ENCODE results near the gene MAP7D2. TPM values are rescaled to one million over a fixed set of nuclear protein-coding genes. Genes with fewer than 3 reads are reported as not detected.

Gene MAP7D2
- total RNA-seq, 1 donor, result 0.36 TPM

GRCh38 chrX:19991350-19991718, 125.4 kb downstream of the MAP7D2 start:
- H2AFZ ChIP-seq (ENCODE audit: low read length), result peak overlapping the region; percentile 66
- H3K4me3 ChIP-seq (ENCODE audit: insufficient read depth, low read length), result peak overlapping the region; percentile 59
- H3K79me2 ChIP-seq (ENCODE audit: insufficient read depth, low read length), result peaks cover 29% of the 10 kb centered on the region
- no peaks in the 10 kb centered on the region for H3K36me3 ChIP-seq (ENCODE audit: insufficient read depth, low read length)
- no peaks in the 10 kb centered on the region for H3K27me3 ChIP-seq (ENCODE audit: insufficient read depth, low read length)
- H3K9me3 ChIP-seq (ENCODE audit: low read depth, low read length), result no peaks in the 10 kb centered on the region
- H3K27ac ChIP-seq (ENCODE audit: low read depth, low read length), result no peak overlapping the region
- H3K4me2 ChIP-seq (ENCODE audit: insufficient read depth, low read length), result peak overlapping the region; percentile 69
- peaks cover 3% of the 10 kb centered on the region for H3K4me1 ChIP-seq (ENCODE audit: insufficient read depth, low read length)
- TF ChIP-seq CTCF (IDR thresholded peaks at IDR 0.05; ENCODE audit: extremely low read depth, low read depth, low read length), result no peak
- H4K20me1 ChIP-seq (ENCODE audit: insufficient read depth, low read length), result no peaks in the 10 kb centered on the region
- DNase-seq (ENCODE audit: insufficient read length, low spot score, missing footprints), result no peak

- Histone ChIP-seq H3K9me3 (ENCODE audit: low read depth, low read length) (no peaks in the 10 kb centered on the region), H3K27me3 (ENCODE audit: insufficient read depth, low read length) (no peaks in the 10 kb centered on the region), H3K4me3 (ENCODE audit: insufficient read depth, low read length) (peak within 1 kb of the TSS; percentile 80), H2AFZ (ENCODE audit: low read length) (peak within 1 kb of the TSS; percentile 66), H4K20me1 (ENCODE audit: insufficient read depth, low read length) (no peaks in the 10 kb centered on the region), H3K4me1 (ENCODE audit: insufficient read depth, low read length) (peaks cover 3% of the 10 kb centered on the region), H3K4me2 (ENCODE audit: insufficient read depth, low read length) (peak within 1 kb of the TSS; percentile 86), H3K27ac (ENCODE audit: low read depth, low read length) (peak within 1 kb of the TSS; percentile 23), H3K79me2 (ENCODE audit: insufficient read depth, low read length) (peaks cover 32% of the 10 kb centered on the region), H3K36me3 (ENCODE audit: insufficient read depth, low read length) (no peaks in the 10 kb centered on the region)
- DNase-seq (ENCODE audit: insufficient read length, low spot score, missing footprints), result peak; percentile 99
- TF ChIP-seq CTCF (IDR thresholded peaks at IDR 0.05; ENCODE audit: extremely low read depth, low read depth, low read length), result peak; percentile 57
Measured at GRCh38 chrX:19990556-19991349, 126.0 kb downstream of the MAP7D2 start, which contains the start of gene BCLAF3. TSS of gene BCLAF3 (minus strand) at chrX:19991061. CDS start at chrX:19970264, 20,797 bp downstream.

GRCh38 chrX:19990151-19990555, 126.6 kb downstream of the MAP7D2 start:
- Histone ChIP-seq H2AFZ (ENCODE audit: low read length) (peak overlapping the region; percentile 51), H3K27ac (ENCODE audit: low read depth, low read length) (peak overlapping the region; percentile 23), H3K27me3 (ENCODE audit: insufficient read depth, low read length) (no peaks in the 10 kb centered on the region), H3K36me3 (ENCODE audit: insufficient read depth, low read length) (no peaks in the 10 kb centered on the region), H3K4me3 (ENCODE audit: insufficient read depth, low read length) (peak overlapping the region; percentile 80), H3K9me3 (ENCODE audit: low read depth, low read length) (no peaks in the 10 kb centered on the region), H3K4me2 (ENCODE audit: insufficient read depth, low read length) (peak overlapping the region; percentile 86), H4K20me1 (ENCODE audit: insufficient read depth, low read length) (no peaks in the 10 kb centered on the region), H3K79me2 (ENCODE audit: insufficient read depth, low read length) (peaks cover 35% of the 10 kb centered on the region), H3K4me1 (ENCODE audit: insufficient read depth, low read length) (peaks cover 3% of the 10 kb centered on the region)
- no peak for TF ChIP-seq CTCF (IDR thresholded peaks at IDR 0.05; ENCODE audit: extremely low read depth, low read depth, low read length)
- no peak for DNase-seq (ENCODE audit: insufficient read length, low spot score, missing footprints)

GRCh38 chrX:19987856-19988255, 128.9 kb downstream of the MAP7D2 start:
- Histone ChIP-seq H4K20me1 (ENCODE audit: insufficient read depth, low read length) (no peaks in the 10 kb centered on the region), H3K4me1 (ENCODE audit: insufficient read depth, low read length) (peaks cover 3% of the 10 kb centered on the region), H3K4me3 (ENCODE audit: insufficient read depth, low read length) (no peak overlapping the region), H3K79me2 (ENCODE audit: insufficient read depth, low read length) (peaks cover 35% of the 10 kb centered on the region), H2AFZ (ENCODE audit: low read length) (no peak overlapping the region), H3K36me3 (ENCODE audit: insufficient read depth, low read length) (no peaks in the 10 kb centered on the region), H3K27ac (ENCODE audit: low read depth, low read length) (no peak overlapping the region), H3K4me2 (ENCODE audit: insufficient read depth, low read length) (no peak overlapping the region), H3K9me3 (ENCODE audit: low read depth, low read length) (no peaks in the 10 kb centered on the region), H3K27me3 (ENCODE audit: insufficient read depth, low read length) (no peaks in the 10 kb centered on the region)
- no peak for DNase-seq (ENCODE audit: insufficient read length, low spot score, missing footprints)
- no peak for TF ChIP-seq CTCF (IDR thresholded peaks at IDR 0.05; ENCODE audit: extremely low read depth, low read depth, low read length)

All from osteoblast (primary cell).